Prostate gland (tissue), 2 donors: Measurements from ENCODE around the gene DNM2. TPM values are rescaled to one million over a fixed set of nuclear protein-coding genes. Genes with fewer than 3 reads are reported as not detected.

ENCODE experiments used
- DNase-seq: peaks from one replicate; pipeline ENCODE4 v3.0.0-alpha.2; 2019; ENCODE audit warnings: low spot score
- H3K27ac ChIP-seq, 2 donors: fragments of 200-600 bp; sonication (generic); 2 replicates each; pipeline ENCODE4 v1.5.1; 2017 to 2019
- H3K27me3 ChIP-seq: fragments of 200-600 bp; sonication (generic); replicated peaks from 2 replicates; pipeline ENCODE4 v1.5.1; 2019; ENCODE audit not compliant: insufficient read depth
- H3K36me3 ChIP-seq, 2 donors: fragments of 200-600 bp; sonication (generic); 1 replicate in 1 of 2; 2 replicates in 1 of 2; pipeline versions ENCODE4 v1.5.1 to v1.8.1; 2017 to 2019
- H3K4me1 ChIP-seq: fragments of 200-600 bp; sonication (generic); replicated peaks from 2 replicates; pipeline ENCODE4 v1.5.1; 2019
- H3K4me3 ChIP-seq, 2 donors: fragments of 200-600 bp; sonication (generic); 2 replicates each; pipeline ENCODE4 v1.5.1; 2017 to 2019
- H3K9me3 ChIP-seq: fragments of 200-600 bp; sonication (generic); 2 replicates; pipeline ENCODE4 v1.5.1; 2017
- CTCF ChIP-seq, 4 experiments: fragments of 200-600 bp in 2 of 4; fragments of 450-650 bp in 2 of 4; sonication (generic) in 2 of 4; IDR thresholded peaks; 1 replicate in 3 of 4; 2 replicates in 1 of 4; pipeline ENCODE4 v1.5.1; 2016 to 2019; ENCODE audit warnings: antibody characterized with exemption in 4 of 4, mild to moderate bottlenecking in 2 of 4, moderate library complexity in 2 of 4
- POLR2A ChIP-seq: fragments of 450-650 bp; IDR thresholded peaks from one replicate; pipeline ENCODE4 v1.6.1; 2016; ENCODE audit warnings: antibody characterized with exemption, mild to moderate bottlenecking
- POLR2AphosphoS5 ChIP-seq: sonication (generic); formaldehyde crosslinking; IDR thresholded peaks from one replicate; pipeline ENCODE4 v1.6.1; 2017; ENCODE audit warnings: antibody characterized with exemption
- WGBS: methylation state at CpG from one replicate; pipeline ENCODE4 v1.1.5; 2018; 5-methylcytosine and 5-hydroxymethylcytosine counted together
- intact Hi-C: fragments of 100-400 bp; cut with DNase I; formaldehyde crosslinking; loops from one replicate; pipeline ENCODE4 v1.14.2; 2022
- total RNA-seq, 2 donors: library from RNA; depleted of rRNA; stranded (reverse); fragments of >200 nt; gene quantifications; one replicate each; pipeline ENCODE4 v1.1.0, GENCODE V29; 2016

The DNM2 gene
- total RNA-seq, 2 donors from 2014 or later = 137 to 279 TPM

GRCh38 chr19:10713317-10713716, 4.6 kb upstream of the DNM2 start:
- no peak for DNase-seq
- TF ChIP-seq CTCF (IDR thresholded peaks at IDR 0.05) = no peak
- no peak for TF ChIP-seq POLR2A
- TF ChIP-seq POLR2AphosphoS5 = no peak
- H3K27me3 ChIP-seq = no peaks in the 10 kb centered on the region
- H3K9me3 ChIP-seq = no peaks in the 10 kb centered on the region
- WGBS = 74% methylated on average over 5 of the region's 5 CpGs
- no peaks in the 10 kb centered on the region for H3K4me1 ChIP-seq
- no peak overlapping the region for H3K4me3 ChIP-seq
- intact Hi-C loops = no loop called here
- no peak overlapping the region for H3K27ac ChIP-seq
- no peaks in the 10 kb centered on the region for H3K36me3 ChIP-seq

- Histone ChIP-seq H3K9me3 (no peaks in the 10 kb centered on the region), H3K4me3 (no peak overlapping the region), H3K36me3 (no peaks in the 10 kb centered on the region), H3K27ac (peak overlapping the region in 1 of 2 donors; percentile 22), H3K4me1 (peaks cover 10% of the 10 kb centered on the region), H3K27me3 (no peaks in the 10 kb centered on the region)
- no peak for DNase-seq
- intact Hi-C loops = loop anchor here (2.0 to 5.0 kb wide), 2 partner anchors 54 to 145 kb away; no protein-coding TSS in a partner anchor
- WGBS = 19% methylated on average over 12 of the region's 12 CpGs
- TF ChIP-seq POLR2A (no peak), POLR2AphosphoS5 (no peak), CTCF (IDR thresholded peaks at IDR 0.05) (no peak)
Observed at GRCh38 chr19:10717054-10717355, 874 bp upstream of the DNM2 start.

GRCh38 chr19:10718205-10719196, 622 bp downstream of the DNM2 start:
- DNase-seq = no peak
- Histone ChIP-seq H3K27ac (peak overlapping the region; percentile 83 to 91), H3K27me3 (no peaks in the 10 kb centered on the region), H3K36me3 (no peaks in the 10 kb centered on the region), H3K4me1 (peaks cover 10% of the 10 kb centered on the region), H3K4me3 (peak overlapping the region; percentile 92 to 98), H3K9me3 (no peaks in the 10 kb centered on the region)
- WGBS = under 1% methylated on average over 50 of the region's 70 CpGs
- TF ChIP-seq POLR2AphosphoS5 = no peak
- no peak for TF ChIP-seq CTCF (IDR thresholded peaks at IDR 0.05)
- intact Hi-C loops = loop anchor here (5.0 kb wide), 1 partner anchor 144 kb away; no protein-coding TSS in a partner anchor

- H3K36me3 ChIP-seq = no peaks in the 10 kb centered on the region
- no peak for DNase-seq
- H3K9me3 ChIP-seq = no peaks in the 10 kb centered on the region
- intact Hi-C loops = loop anchor here (5.0 kb wide), 1 partner anchor 143 kb away; no protein-coding TSS in a partner anchor
- H3K4me3 ChIP-seq = peak overlapping the region; percentile 92 to 98
- H3K27me3 ChIP-seq = no peaks in the 10 kb centered on the region
- WGBS = 47% methylated on average over 5 of the region's 5 CpGs
- H3K27ac ChIP-seq = peak overlapping the region; percentile 83 to 91
- H3K4me1 ChIP-seq = peaks cover 10% of the 10 kb centered on the region
- TF ChIP-seq POLR2A (no peak), POLR2AphosphoS5 (no peak), CTCF (IDR thresholded peaks at IDR 0.05) (no peak)
Observed at GRCh38 chr19:10719466-10719961, 1.6 kb downstream of the DNM2 start.
